HCT116 (cell line): ENCODE measurements around the gene MTG1.
"Not testable (repeated sequence)": the region's sequence is repeated elsewhere in the genome, so short reads cannot be mapped to it uniquely, and the experiment has no call there.

Experiments used
- ATF3 ChIP-seq: IDR thresholded peaks from 2 replicates; pipeline ENCODE4 v1.6.1; 2012
- CEBPB ChIP-seq: IDR thresholded peaks from 2 replicates; pipeline ENCODE4 v1.6.1; 2012; ENCODE audit warnings: low read depth
- CTCF ChIP-seq, 3 experiments: fragments of 200-600 bp in 1 of 3; sonication (generic) in 1 of 3; IDR thresholded peaks in 2 of 3; conservative IDR thresholded peaks in 1 of 3; 2 replicates each; pipeline ENCODE4 v1.5.1; 2012 to 2017; ENCODE audit warnings: low read depth in 2 of 3, low read length in 2 of 3, antibody characterized with exemption in 1 of 3, borderline replicate concordance in 1 of 3, control low read depth in 1 of 3, mild to moderate bottlenecking in 1 of 3, mixed read lengths in 1 of 3, mixed run types in 1 of 3, moderate library complexity in 1 of 3; ENCODE audit not compliant: insufficient read depth in 1 of 3
- EZH2 ChIP-seq: fragments of 200-600 bp; sonication (generic); IDR thresholded peaks from 2 replicates; pipeline ENCODE4 v1.6.1; 2017; ENCODE audit warnings: antibody characterized with exemption, mixed run types
- MAX ChIP-seq: IDR thresholded peaks from 2 replicates; pipeline ENCODE4 v1.6.1; 2012
- POLR2A ChIP-seq: IDR thresholded peaks from 2 replicates; pipeline ENCODE4 v1.7.0; 2011; ENCODE audit warnings: borderline replicate concordance; ENCODE audit not compliant: insufficient read depth, insufficient read length; ENCODE audit errors: extremely low read depth
- REST ChIP-seq: IDR thresholded peaks from 2 replicates; pipeline ENCODE4 v1.6.1; 2012; ENCODE audit warnings: low read depth
- SP1 ChIP-seq: IDR thresholded peaks from 2 replicates; pipeline ENCODE4 v1.6.1; 2012; ENCODE audit warnings: low read depth
- SRF ChIP-seq: IDR thresholded peaks from 2 replicates; pipeline ENCODE4 v1.6.1; 2012; ENCODE audit warnings: low read depth
- YY1 ChIP-seq: IDR thresholded peaks from 2 replicates; pipeline ENCODE4 v1.6.1; 2011; ENCODE audit warnings: low read length, low read depth, moderate library complexity, mild to moderate bottlenecking; ENCODE audit not compliant: insufficient replicate concordance; ENCODE audit errors: extremely low read depth
- ZBTB33 ChIP-seq: IDR thresholded peaks from 2 replicates; pipeline ENCODE4 v1.6.1; 2011; ENCODE audit warnings: mild to moderate bottlenecking, low read length, moderate library complexity; ENCODE audit not compliant: insufficient replicate concordance; ENCODE audit errors: extremely low read depth

GRCh38 chr10:133386951-133387350, 7.0 kb upstream of the MTG1 start:
- not testable (repeated sequence) for TF ChIP-seq CTCF (IDR thresholded peaks at IDR 0.05 in 2 of 3, conservative IDR thresholded peaks at IDR 0.05 in 1 of 3; ENCODE audit: borderline replicate concordance in 1 of 3, insufficient read depth in 1 of 3, low read depth in 2 of 3, low read length in 2 of 3); POLR2A; EZH2; ZBTB33; CEBPB; REST; SP1; MAX; YY1; SRF; ATF3
